GM10266 (cell line): ENCODE measurements around the gene IGBP1.
A peak's percentile ranks its signal among the peaks of the same experiment; 100 is the strongest.

Experiments
- DNase-seq: peaks from one replicate; pipeline ENCODE4 v3.0.0; 2012; ENCODE audit errors: extremely low spot score
- CTCF ChIP-seq: IDR thresholded peaks from 2 replicates; pipeline ENCODE4 v1.5.1; 2012; ENCODE audit warnings: mild to moderate bottlenecking, low read depth; ENCODE audit not compliant: control insufficient read depth, insufficient read depth; ENCODE audit errors: missing control alignments

The IGBP1 gene

GRCh38 chrX:70133303-70134115 lies at the start of gene IGBP1:
IGBP1 (plus strand) TSS chrX:70133447; CDS start chrX:70133948, 501 bp downstream.
- peak; percentile 74 for DNase-seq
- peak; percentile 42 for TF ChIP-seq CTCF

GRCh38 chrX:70084592-70085240 lies 48.5 kb upstream of the IGBP1 start:
- no peak for TF ChIP-seq CTCF
- no peak for DNase-seq

- no peak for DNase-seq
- TF ChIP-seq CTCF: no peak
Measured at GRCh38 chrX:70087857-70088630, 45.2 kb upstream of the IGBP1 start.

GRCh38 chrX:70088751-70089150 lies 44.5 kb upstream of the IGBP1 start:
- no peak for TF ChIP-seq CTCF
- DNase-seq: no peak

GRCh38 chrX:70089604-70090297 lies 43.5 kb upstream of the IGBP1 start:
- no peak for TF ChIP-seq CTCF
- DNase-seq: no peak

- no peak for TF ChIP-seq CTCF
- no peak for DNase-seq
Measured at GRCh38 chrX:70092247-70092646, 41.0 kb upstream of the IGBP1 start.
